Epidermal melanocyte (primary cell): Measurements from ENCODE around the gene ZNF292.
"Not testable (repeated sequence)": the region's sequence is repeated elsewhere in the genome, so short reads cannot be mapped to it uniquely, and the experiment has no call there.

Experiments
- DNase-seq: peaks from one replicate; pipeline ENCODE4 v3.0.0; 2011; ENCODE audit warnings: low spot score; ENCODE audit not compliant: insufficient read length

The ZNF292 gene

GRCh38 chr6:87161299-87161698, 5.9 kb downstream of the ZNF292 start:
- DNase-seq: no peak

DNA sequence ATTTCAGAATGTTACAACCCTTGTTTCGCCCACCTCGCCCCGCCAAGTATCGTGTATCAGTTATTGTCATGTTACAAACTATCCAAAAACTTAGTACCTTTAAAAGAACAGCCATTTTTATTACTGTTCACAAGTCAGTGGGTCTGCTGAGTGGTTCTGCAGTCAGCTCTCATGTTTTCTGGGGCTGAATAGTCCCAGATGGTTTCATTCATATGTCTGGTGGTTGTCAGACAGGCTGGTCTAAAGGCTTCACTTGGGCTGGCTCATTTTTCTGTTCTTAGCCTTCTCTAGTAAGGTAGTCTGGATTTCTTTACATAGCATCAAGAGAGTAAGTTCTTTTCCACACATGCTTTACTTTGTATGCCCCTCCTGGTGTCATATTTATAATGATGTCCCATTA, 8.6 kb downstream of the ZNF292 start:
- DNase-seq: no peak

DNA sequence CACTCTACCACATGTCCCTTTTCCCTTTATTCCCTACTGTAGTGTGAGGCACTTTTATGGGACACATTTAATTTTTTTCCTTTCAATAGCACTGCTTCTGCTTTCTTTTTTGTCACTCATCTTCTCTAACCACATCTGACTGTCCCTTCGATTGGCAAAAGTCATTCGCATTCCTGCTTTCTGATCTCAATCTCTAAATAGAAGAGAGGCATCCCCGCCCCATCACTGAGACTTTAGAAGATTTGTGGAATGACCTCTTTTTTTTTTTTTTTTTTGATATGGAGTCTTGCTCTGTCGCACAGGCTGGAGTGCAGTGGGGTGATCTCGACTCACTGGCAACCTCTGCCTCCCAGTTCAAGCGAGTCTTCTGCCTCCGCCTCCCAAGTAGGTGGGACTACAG, 9.1 kb downstream of the ZNF292 start:
- DNase-seq: no peak

DNA sequence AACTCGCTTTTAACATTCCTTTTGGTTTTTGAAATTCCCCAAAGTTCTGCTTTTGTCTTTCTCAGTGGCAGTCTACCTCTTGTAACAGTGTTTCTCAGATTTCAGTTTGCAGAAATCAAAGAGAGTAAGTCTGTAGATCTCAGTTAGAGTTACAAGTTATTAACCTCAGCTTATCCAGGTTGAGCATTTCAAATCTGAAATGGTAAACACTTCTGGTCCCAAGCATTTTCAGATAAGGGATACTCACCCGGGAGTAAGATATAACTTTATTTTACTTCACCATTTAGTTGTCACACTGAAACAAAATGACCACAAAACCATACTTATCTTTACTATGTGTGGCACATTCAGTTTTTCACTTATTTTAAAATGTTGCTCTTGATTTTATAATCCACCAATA, 9.8 kb downstream of the ZNF292 start:
- DNase-seq: no peak

DNA sequence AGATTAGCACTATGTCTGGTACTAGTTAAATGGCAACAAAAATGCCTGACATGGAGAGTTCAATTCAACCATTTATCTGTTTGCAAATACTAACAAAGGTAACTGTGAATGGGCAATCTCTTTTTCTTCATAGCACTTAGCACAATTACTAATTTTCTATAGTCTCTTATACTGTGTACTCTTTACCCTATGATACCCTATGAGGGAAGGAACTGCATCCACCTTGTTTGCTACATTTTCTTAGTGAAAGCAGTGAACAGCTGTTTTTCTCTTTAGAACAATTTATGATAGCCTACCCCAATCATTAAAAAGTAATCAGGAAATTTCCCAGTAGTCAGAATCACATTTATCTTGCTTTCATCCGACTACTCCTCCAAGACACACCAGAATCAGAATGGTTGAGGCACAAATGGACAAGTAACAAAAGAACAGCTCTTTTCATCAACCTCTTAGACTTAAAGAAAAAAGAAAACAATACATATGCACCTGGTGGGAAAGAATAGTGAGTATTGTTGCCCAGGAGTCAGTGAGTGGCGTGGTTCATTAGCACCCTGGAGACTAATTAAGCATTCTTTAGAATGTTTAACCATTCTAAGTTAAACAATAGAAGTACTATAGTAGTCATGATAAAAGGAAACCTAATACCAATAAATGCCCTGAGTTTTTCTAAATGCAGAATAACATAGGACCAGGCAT, 16.7 kb downstream of the ZNF292 start:
- no peak for DNase-seq

GRCh38 chr6:87174078-87174579, 18.8 kb downstream of the ZNF292 start:
- no peak for DNase-seq

DNA sequence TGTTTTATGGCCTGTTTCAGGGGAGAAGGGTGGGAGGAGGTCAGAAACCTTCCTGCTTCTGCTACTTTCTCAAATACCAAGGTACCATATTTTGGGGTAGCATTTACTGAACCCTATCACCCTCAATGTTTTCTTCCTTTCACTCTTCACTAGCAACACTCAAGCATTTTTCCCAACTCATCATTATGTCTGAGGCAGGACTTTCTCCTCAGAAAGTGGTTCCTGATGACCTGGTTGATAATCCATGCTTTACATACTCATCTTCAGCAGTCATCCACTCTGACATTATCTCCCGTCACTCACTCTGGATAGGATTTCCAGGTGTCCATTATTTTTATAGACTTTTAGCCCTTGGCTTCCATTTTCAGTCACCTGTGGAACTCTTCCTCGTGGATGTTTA, 21.1 kb downstream of the ZNF292 start:
- DNase-seq: no peak

DNA sequence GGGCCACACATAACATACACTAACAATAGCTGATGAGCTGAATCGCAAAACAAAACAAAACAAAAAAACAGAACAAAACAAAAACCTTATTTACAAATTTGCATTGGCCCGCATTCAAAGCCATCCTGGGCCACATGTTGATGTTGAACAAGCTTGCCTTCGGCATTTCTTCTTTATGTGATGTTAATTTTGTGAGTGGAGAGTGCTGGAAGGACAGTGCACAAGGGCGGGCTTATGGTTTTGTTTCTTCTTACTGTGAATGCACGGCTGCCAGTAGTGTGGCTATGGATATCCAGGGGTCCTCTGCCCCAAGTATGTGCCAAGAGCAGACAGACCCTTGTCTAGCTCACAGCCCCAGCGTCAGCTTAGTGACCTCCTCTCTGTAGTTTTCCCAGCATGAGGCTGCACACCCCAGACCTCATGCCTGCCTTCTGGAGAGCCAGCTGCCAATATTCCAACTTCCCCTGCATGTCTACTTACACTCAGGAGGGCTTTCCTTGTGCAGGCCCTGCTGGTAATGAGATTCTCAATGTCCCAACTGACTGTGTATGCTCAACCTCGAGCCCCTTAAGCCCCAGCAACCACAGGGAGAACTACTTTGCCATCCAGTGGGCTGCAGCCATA, 24.9 kb downstream of the ZNF292 start:
- DNase-seq: no peak

DNA sequence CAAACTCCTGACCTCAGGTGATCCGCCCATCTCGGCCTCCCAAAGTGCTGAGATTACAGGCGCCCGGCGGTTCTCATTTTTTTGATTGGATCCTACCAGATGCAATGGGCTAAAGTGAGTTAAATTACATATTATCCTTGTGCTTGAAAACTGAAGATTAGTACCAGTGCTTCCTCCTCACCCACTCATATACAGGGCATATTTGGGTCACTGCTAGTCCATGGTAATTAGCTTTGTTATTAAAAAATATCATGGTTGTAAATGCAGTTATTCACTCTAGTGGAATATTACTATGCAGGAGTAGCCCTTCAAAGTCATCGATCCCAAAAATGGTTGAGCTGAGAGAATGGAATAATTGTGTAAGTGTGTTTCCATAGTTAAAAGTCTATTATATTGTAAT, 26.5 kb downstream of the ZNF292 start:
- DNase-seq: no peak

- no peak for DNase-seq
Measured at GRCh38 chr6:87182321-87182720, 27.0 kb downstream of the ZNF292 start.

DNA sequence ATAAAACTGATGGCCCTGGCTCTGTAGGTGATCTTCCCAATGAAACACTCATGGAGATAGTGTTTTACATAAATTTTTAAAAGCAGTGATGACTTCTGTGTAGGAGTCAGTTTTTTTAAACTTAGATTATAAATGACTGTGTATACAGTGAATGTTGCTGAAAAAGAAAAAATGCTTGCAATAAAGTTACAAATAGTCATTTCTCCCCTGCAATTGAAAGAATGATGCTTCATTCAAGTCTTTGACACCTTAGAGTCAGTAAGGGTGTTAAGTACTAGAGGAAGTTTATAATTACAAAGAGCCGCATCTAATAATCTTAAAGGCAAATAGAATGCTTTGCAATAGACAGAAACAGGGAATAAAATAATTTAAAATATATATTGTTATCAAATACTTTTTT, 27.6 kb downstream of the ZNF292 start:
- DNase-seq: no peak

- DNase-seq: no peak
Measured at GRCh38 chr6:87183687-87184086, 28.3 kb downstream of the ZNF292 start.

- no peak for DNase-seq
Measured at GRCh38 chr6:87184762-87185250, 29.4 kb downstream of the ZNF292 start.

GRCh38 chr6:87196275-87196842, 41.0 kb downstream of the ZNF292 start:
- DNase-seq: no peak

- no peak for DNase-seq
Measured at GRCh38 chr6:87197547-87197946, 42.2 kb downstream of the ZNF292 start.

GRCh38 chr6:87198022-87198810, 42.9 kb downstream of the ZNF292 start:
- DNase-seq: not testable (repeated sequence)

DNA sequence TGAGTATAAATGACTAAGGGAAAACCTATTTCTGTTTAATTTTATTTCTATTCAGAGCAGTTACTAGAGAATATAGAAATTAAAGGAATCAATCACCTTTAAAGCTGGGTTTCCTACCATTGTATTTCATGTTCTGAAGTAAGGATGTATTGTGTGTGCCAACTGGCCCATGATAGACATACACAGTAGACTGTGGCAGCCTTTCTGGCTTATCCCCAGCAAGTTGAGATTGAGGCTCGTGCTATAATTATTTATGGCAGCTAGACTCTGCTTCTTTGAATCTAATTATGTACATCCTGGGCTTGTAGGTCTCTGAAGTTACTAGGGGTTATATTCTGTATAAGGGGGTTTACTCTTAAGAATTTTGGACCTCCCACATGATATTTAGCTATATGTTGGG, 44.4 kb downstream of the ZNF292 start:
- no peak for DNase-seq

DNA sequence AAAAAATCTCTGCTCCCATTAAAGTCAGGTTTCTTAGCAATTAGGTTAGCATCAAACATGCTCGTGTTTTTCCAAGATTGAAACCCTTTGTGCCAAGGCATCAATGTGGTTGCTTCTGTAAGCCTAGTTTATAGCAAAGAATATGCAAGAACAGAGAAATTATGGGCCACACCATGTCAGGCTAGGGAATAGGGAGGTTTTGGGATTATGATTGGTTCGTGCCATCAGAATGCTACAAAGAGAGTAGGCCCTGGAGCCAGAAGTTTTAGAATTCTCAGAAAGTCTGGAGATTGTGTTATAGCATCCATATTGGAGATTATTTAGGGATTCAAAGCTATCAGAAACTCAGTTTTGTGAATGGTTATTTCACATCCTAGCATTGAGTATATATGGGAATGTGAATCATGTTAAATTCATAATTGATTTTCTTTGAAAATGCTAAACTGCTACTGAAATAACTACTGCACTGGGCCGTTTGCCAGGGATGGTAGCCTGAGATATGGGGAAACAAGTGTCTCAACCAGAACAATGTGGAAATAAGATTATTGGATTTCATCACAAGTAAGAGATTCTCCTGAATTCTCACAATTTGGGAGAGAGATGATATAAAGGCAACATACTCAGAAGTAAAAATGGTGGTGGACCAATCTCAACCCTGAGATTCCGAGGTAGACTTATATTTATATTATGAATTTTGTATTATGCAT, 45.3 kb downstream of the ZNF292 start:
- no peak for DNase-seq

DNA sequence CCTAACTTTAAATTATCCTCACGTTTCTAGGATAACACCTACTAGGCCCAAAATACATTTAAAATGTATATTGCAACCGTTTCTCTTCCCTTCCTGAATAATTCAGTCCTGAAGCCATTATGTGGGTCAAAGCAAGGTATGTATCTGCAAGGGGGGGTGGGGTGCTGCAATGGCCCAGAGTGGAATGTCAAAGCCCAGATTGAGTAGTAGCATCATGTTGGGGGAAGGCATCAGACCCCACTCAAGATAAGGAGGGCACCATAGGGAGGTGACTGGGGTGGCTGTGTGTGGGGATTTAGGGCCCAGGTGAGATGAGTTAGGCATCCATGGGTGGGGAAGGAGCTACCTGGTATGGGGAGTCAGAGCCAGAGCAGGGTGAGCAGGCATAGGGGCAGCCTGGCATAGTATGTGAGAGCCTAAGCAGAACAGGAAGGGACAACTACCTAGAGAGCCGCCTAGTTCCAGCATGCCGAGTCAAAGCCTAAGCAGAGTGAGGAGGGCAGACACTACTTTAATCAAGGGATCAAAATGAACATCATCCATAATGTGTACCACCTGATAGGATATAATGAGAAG, 48.2 kb downstream of the ZNF292 start:
- DNase-seq: no peak

DNA sequence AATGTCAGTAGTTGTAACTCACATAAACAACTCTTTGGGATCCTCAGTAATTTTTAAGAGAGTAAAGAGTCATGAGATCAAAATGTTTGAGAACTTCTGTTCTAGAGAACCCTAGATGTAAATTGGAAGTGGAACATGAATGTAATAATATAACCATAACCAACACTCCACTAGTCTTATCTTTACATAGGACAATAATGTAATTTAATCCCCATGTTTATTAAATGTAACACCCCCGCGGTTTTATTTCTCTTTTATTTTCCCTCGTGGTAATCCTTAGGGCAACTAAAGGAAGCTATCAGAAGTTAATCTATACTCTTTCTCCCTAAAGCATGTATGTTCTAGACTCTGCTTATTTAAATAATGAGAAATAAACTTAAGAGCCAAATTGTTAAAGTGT, 54.4 kb downstream of the ZNF292 start:
- no peak for DNase-seq

GRCh38 chr6:87210979-87211378, 55.6 kb downstream of the ZNF292 start:
- no peak for DNase-seq
